Measurements from ENCODE around the gene SAE1.
A peak's percentile ranks its signal among the peaks of the same experiment; 100 is the strongest.

The SAE1 gene

DNA sequence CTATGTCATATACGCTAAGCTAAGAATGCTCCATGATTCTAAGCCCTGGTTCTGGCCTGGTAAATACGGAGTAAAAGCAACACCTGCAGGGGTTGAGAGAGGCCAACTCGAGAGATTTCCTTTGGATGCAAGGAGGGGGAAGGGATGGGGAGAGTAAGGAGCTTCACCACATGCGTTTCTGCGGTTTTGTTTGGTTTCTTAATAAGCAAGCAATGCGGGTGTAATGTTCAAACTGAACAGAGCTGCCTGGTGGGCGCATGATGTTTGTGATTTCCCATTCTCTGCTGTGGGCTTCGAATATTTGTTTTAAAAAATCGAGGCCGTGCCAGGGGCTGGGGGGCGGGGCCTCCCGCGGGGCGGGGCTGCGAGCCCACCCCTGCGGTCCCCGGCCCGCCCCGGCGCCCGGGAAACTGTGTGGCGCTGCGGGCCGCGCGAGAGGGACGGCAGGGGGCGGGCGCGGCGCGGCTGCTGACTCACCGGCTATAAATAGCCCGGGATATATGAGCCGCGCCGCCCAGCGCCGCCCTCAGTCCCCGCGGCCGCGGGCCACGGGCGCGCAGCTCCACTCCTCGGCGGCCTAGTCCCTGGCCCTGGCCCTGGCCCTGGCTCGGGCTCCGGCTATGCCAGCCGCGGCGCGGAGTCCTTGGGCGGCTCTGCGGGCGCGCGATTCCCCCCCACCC lies 95.3 kb downstream of the SAE1 start:
- DNase-seq: peak; percentile 82

DNA sequence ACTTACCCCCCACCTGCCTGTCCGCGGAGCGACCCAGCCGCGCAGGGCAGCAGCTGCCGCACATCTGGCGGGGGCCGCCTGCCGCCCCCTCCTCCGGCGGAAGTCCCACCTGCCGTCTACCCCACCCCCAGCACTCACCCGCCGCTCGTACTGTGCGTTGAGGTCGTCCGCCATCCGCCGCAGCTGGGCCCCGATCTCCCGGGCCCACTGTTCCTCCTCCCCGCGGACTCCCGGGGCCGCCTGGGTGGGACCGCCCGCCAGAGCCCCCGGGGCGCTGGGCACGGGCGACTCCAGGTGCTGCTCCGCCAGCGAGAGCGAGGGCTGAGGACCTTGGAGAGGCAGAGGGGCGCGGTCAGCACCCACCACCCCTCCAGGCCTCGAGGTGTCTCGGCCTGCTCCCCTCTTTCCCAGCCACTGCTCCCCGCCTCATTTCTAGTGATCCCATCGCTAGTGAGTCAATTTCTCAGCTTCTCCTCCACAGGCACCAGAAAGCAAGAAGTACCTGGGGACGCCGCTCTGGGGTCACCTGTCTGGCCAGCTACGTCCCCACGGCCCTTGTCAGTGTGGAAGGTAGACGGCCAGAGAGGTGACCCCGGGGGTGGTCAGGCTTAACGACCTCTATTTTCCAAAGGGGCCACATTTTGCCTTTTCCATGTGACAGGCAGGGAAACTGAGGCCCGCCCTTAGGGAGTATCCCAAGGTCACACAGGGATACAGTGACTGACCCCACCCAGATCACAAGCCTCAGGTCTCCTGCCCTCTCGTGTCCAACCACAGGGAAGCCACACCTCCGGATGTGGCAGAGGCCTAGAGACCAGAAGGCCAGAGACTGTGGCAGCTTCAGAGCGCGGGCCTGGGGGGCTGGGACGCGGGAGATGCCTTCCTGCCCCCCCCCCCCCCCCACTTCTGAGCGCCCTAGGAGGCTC lies 96.1 kb downstream of the SAE1 start:
- DNase-seq: peak; percentile 32

DNA sequence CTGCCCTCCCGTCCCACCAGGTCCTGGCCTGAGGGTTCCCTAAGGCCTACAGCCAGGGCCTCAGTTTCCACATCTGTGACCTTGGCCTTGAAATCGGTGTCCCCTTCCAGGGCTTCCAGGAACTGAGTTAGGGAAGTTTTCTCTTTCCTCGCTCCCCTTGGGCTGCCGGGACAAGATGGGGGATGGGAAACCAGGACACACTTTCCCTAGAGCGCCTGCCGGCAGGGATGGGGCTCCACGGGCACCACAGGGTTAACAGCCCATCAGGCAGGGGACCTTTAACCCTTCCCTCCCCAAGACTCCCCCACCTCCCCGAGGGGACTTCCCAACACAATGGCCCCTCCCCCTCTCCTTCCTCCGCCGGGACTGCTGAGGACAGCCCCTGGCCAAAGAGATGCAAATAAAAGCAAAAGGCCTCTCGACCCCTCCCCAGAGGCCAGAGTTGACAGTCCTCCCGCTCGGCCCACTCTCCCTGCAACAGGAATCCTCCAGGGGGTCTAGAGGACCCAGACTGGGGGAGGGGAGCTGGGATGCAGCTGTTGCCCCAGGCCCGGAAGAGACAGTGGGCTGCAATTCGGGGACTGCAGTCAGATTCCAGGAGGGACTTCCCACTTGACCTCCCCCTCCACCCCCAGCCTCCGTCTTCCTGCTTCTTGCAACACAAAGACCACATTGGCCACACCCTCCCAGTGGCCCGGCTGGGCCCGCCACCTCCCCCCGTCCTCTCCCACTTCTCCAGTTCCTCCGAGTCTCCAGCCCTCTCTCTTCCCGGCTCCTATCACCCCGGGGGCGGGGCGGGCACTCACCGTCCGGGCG lies 96.9 kb downstream of the SAE1 start:
- peak; percentile 88 for DNase-seq

DNA sequence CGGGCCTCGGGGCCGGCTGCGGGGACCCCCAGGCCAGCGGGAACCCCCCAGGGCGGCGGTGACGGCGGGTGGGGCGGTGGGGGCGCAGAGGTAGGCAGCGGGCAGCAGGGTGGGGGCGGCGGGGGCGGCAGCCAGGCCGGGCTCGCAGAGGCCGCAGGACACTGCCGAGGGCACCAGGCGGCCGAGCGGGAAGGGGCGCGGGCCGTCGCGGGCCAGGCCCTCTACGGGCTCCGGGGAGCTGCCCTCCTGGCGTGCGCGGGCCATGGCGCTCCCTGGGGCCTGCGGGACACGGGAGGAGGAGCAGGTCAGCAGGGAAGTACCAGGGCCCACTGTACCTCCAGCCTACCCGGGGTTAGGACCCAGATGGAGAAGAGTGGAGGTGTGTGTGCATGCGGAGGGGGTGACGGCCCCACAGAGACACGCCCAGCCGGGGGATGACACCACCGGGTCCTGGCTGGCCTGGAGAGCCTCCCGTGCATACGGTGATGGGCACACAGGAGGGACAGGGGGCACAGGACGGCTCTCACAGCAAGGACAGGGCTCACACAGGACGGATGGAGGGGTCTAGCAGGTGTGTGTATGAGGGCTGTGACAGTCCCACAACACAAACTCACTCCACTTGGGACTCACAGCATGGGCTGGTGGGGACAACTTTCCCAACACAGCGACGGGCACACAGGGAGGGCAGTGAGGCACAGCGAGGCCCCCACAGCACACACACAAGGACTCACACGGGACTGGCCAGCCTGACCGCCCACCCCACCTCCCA lies 97.7 kb downstream of the SAE1 start:
- peak; percentile 47 for DNase-seq

DNA sequence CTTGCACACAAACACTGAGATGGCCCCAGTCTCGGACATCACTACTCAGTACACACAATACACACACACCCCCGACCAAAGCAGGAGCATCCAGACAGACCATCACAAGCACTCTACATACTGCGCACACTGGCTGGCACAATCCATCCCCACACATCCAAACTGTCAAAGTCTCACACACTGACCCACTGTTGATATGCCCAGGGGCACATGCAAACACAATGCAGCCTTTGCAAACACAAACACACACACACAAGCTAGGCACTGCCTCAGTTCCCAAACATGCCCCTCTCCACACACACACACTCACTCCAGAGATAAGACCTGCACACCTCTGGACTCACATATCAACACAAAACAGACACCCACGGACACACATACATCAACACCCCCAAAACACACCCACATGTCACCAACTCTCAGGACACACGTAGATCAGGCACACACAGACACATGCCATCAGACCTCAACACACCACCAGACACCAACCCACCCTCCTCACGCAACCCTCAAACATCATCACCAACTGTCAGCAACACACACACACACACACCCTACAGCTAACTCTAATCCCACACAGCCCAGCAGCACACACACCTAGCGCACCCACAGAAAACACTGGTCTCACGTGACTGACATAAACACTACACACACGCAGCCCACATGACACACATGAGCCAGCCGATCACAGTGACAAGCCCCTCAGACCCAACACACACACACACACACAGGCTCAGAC lies 98.5 kb downstream of the SAE1 start:
- DNase-seq: no peak

DNA sequence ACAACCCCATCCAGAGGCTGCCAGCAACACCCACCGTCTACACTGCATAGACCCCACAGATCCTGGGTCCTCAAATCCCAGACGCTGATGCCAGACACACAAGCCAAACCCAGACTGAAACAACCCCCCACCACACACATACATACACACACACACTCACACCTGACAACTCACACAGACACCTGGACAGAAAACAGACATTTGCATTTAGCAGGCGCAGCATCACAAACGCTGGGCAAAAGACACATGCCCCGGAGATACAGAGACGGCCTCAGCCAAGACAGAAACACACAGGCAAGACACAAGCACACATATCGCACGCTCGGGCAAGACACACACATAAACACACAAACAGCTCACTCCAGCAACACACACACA lies 99.0 kb downstream of the SAE1 start:
- DNase-seq: no peak

DNA sequence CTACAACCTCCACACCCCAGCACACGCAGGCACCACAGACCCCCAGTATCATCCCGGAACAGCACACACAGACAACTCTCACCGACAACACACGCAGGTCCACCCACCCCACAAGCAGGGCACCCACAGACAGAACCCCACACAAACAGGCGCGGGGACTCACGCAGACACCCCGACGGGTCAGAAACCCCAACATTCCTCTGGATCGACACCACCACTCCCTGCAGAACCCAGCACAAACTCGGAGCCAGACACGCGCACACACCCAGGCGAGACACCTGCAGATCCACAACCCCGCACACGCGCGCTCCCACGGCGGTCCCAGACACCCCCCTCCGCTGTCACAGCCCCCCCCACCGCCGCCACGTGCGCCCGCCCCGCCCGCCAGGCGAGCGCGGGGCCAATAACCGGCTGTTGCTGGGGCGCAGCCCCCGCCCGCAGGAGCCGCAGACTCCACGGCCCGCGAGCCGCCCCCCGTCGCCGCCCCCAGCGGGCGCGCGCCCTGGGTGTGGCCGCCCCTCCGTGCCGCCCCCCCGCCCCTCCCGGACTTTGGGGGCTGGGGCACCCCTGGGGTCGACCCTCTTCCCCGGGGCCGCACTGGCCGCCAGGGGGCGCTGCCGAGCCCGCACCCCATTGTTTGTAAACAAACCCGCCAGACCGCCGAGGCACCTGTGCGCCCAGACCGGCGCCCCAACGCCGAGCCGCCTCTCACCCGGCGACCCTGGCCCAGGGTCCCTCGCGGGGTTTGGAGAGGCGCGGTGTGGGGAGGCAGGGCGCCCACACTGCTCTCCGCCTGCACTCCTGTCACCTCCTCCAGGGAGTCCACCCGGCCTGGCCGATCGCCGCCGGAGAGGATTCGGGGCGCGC lies 99.7 kb downstream of the SAE1 start:
- DNase-seq: no peak

DNA sequence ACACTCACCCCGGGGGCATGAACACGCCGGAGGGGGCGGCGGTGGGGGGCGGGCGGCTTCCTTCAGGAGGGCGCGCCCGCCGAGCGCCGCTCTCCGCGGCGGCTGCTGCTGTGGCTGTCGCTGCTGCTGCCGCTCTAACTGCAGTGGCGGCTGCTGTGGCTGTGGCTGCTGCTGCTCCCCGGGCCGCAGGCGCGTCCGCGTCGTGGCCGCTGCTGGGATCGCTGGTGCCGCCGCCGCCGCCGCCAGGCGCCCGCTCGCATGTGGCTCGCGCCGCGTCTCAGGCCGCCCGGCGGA lies 100.2 kb downstream of the SAE1 start, which contains the start of gene BBC3:
TSS of gene BBC3 (minus strand) at position 279 of the 294 bp plus-strand sequence. CDS start 2,768 bp downstream, outside the sequence.
- no peak for DNase-seq

DNA sequence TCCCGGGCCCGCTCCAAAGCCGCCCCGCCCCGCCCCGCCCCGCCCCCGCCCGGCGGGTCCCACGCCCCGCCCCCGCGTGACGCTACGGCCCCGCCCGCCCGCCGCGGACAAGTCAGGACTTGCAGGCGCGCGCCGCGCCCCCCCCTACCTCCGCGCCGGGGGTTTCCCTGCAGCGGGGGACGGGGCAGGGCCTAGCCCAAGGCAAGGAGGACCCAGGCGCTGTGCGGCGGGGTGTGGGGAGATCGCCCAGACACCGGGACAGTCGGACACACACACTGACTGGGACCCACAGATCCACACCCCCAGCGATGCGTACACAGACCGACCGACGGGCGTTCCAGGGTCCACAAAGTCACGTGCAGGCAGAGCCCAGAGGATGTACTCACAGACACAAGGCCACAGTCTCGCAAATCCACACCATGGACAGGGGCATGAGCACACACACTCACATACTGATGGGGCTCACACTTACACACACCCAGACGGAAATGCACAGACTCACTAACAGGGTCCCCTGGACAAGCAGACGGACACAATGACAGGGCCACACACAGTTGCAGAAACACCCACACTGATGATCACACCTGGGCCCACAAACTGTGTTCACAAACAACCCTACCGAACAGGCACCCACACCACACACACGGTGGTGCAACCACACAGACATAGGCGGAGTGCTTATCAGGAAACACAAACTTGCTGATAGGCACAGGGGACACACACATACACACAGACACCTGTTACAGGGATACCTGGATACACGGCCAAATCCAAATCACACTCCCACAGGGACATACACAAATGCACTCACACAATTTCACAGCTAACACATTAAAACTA lies 100.8 kb downstream of the SAE1 start:
- DNase-seq: peak; percentile 67

DNA sequence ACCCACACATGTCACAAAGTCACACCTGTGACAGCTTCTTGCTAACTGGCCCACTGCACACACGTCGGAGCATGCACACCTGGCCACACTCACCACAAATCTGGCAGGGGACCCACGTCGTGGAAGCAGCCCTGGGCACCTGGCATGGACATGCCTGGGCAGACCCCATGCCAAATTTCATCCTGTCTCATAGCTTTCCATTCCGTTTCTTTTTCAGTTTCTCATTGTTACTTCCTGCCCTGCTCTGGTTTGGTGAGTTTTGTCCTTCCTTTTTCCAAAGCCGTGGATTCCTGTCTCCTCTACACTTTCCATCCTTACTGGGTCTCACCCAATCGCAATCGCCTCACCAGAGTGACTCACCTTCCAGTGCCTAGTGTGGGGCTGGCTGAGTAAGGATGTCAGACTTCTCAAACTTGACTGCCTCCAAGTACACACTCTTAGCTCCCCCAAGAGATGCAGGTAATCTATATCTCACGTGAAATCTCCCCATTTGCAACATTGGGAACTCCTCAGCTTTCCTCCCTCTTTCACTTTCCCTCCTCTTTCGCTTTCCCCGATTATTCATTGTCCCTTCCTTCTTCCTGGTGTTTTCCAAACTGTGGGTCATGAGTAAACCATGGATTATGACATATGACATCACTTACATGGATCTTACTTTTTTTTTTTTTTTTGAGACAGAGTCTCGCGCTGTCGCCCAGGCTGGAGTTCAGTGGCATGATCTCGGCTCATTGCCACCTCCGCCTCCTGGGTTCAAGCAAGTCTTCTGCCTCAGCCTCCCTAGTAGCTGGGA lies 102.0 kb downstream of the SAE1 start:
- DNase-seq: no peak

DNA sequence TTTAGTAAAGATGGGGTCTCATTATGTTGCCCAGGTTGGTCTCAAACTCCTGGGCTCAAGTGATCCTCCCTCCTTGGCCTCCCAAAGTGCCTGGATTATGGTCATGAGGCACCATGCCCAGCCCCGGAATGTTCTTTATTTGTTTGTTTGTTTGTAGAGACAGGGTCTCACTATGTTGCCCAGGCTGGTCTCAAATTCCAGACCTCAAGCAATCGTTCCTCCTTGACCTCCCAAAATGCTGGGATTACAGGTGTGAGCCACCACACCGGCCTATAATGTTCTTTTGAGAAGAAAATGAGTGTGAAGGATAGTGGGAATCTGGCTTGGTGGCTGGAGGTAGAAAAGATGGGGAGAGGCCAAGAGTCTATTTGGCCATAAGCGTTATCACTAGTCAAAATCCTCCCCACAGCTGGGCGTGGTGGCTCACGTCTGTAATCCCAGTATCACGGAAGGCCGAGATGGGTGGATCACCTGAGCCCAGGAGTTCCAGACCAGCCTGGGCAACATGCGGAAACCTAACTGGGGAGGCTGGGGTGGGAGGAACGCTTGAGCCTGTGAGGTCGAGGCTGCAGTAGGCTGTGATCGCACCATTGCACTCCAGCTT lies 105.5 kb downstream of the SAE1 start:
- no peak for DNase-seq

DNA sequence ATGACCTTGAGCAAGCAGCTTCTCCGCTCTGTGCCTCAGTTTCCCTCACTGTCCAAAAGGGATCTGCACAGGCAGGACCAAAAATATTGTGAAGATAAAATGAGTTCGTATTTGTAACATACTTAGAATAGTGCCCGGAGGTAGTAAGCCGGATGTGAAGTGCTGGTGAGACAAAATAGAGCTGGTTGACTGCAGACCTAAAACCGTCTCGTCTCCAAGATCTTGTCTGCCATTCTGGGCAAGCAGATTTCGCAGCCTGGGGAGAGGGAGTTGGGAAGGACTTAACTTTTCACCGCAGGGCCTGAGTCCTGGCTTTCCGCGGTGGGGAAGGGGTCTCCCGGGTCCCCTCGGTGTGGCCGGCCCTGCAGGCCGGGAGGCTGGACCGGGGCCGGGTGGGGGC lies 108.5 kb downstream of the SAE1 start:
- no peak for DNase-seq

DNA sequence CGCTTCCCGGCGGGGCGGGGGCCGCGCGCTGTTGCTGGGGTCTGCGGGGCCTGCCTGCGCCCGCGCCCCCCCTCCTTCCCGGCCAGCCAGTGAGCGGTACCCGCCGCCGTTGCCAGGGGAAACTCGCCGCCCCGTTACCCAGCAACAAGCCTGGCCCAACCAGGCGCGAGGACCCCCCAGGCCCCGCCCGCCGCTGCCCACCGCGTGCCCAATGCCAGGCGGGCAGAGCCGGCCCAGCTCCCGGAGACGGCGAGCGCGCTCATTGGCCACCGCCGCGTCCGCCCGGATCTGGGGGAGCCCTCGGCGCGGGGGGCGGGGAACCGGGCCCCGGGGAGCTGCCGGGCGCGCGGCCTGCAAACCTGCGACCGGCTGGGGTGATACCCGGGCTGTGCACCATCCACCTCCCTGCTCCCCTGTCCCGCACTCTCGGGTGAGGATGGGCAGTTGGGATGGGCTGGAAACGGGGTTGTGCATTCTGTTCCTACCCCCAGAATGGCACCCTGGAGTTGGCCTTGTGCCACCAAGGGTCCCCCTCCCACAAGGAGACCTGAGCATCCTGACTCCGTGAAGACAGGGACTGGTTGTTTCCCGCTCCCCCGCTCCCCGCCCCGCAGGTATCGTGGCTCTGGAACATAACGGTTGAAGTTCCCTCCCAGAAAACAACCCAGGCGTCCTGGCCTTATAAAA lies 109.1 kb downstream of the SAE1 start:
- DNase-seq: peak; percentile 36

DNA sequence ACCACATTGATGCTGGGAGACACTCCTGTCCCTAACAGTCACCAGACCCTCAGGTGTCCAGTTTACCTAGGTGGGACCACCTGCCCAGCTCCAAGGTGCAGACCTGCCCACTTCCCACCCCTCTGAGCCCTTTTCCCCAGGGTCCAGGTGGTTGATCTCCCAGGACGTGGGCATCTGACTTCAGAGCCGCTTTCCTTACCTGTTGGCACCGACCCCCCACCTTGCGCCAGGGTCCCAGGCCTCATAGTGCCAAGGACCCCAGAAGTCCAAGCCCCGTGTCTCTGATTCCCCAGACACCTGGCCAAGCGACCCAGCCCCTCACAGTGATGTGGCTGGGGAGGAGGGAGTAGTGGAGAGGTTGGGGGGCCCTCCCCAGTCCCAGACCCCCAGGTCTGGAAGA lies 109.9 kb downstream of the SAE1 start:
- no peak for DNase-seq

DNA sequence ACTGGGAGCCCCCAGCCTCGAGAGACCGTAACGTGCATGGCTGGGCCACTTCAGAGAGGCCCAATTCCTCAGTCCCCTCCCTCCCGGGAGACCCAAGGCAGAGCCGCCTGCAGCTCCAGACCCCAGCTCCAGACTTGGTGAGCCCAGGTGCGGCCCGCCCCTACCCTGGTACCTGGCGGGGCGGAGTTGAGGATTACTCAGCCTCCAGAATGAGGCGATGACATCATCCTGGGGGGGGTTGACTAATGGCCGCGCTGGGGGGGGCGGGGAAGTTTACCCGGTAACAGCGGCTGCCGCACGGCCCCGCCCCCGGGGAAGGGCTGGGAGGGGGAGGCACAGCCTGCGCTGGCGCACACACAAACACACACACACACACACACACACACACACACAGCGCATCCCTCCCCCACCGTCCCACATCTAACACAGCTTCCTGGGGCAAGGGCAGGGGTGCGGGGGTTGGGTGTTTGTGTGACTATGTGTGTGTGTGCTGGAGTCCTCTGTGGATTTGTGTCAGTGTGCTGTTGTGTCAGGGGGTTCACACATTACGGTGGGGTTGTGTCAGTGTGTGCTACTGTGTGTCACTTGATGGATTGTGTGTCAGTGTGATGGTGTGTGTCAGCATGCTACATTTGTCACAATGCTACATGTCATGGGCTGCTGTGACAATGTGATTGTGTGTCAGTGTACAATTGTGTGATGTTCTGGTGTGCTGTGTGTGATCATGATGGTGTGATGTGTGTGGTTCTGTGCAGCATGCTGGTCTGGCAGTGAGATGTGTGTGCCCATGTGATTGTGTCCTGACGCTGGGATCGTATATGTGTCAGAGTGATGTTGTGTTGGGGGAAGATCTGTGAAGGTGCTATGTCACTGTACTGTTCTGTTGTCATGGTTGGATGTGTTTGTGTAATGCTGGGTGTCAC lies 110.6 kb downstream of the SAE1 start:
- DNase-seq: peak; percentile 86

DNA sequence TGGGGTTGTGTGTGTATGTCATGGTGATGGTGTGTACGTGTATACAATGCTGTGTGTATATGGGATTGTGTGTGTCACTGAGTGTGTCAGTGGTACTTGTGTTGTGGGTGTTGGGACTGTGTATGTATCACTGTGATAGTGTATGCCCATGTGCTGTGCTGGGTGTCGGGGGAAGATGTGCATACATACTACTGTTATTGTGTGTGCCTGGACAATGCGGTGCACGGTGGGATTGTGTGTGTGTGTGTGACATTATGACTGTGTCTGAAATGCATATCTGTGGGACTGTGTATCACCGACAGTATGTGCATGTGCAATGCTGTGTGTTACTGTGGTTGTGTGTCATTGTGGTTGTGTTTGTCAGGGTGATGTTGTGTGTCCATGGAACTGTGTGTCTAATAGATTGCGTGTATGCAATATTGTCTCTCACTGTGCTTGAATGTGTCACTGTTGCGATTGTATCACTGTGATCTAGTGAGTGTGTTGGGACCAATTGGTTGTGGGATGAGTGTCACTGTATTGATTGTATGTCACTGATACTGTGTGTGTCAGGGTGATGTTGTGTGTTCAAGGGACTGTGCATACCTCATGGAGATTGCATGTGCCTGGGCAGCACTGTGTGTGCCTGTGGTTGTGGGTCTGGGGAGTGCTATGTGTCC lies 111.4 kb downstream of the SAE1 start:
- no peak for DNase-seq

Measured in NCI-H510A (cell line).